AG09309 (cell line): ENCODE data around the gene TTYH1.

Source experiments
- DNase-seq: peaks from one replicate; pipeline ENCODE4 v3.0.0-alpha.2; 2010; ENCODE audit warnings: low read depth
- H3K4me3 ChIP-seq: 2 replicates; pipeline ENCODE4 v1.5.1; 2011; ENCODE audit warnings: mild to moderate bottlenecking, low read depth, low read length, moderate library complexity; ENCODE audit not compliant: control insufficient read depth
- CTCF ChIP-seq: IDR thresholded peaks from 2 replicates; pipeline ENCODE4 v1.5.1; 2011; ENCODE audit warnings: mild to moderate bottlenecking, low read depth, low read length, inconsistent platforms; ENCODE audit not compliant: insufficient read depth, control insufficient read depth; ENCODE audit errors: missing control alignments

Gene TTYH1

GRCh38 chr19:54420068-54420382 lies 4.8 kb downstream of the TTYH1 start:
- TF ChIP-seq CTCF: no peak
- no peak for DNase-seq
- no peak overlapping the region for H3K4me3 ChIP-seq

GRCh38 chr19:54420383-54421168 lies 5.3 kb downstream of the TTYH1 start:
- no peak for DNase-seq
- TF ChIP-seq CTCF: no peak
- no peak overlapping the region for H3K4me3 ChIP-seq

GRCh38 chr19:54421169-54421516 lies 5.9 kb downstream of the TTYH1 start:
- no peak overlapping the region for H3K4me3 ChIP-seq
- no peak for TF ChIP-seq CTCF
- DNase-seq: no peak

- no peak overlapping the region for H3K4me3 ChIP-seq
- no peak for DNase-seq
These were observed 6.3 kb downstream of the TTYH1 start for GRCh38 chr19:54421521-54421920.

GRCh38 chr19:54422136-54422535 lies 6.9 kb downstream of the TTYH1 start:
- TF ChIP-seq CTCF: no peak
- DNase-seq: no peak
- no peak overlapping the region for H3K4me3 ChIP-seq

More at GRCh38 chr19:54421521-54421920, 6.3 kb downstream of the TTYH1 start:
- TF ChIP-seq CTCF: no peak

- TF ChIP-seq CTCF: no peak
- H3K4me3 ChIP-seq: no peak overlapping the region
- DNase-seq: no peak
These were observed 8.9 kb downstream of the TTYH1 start for GRCh38 chr19:54424201-54424600.
